Activated CD4-positive, alpha-beta T cell treated with anti-CD3 and anti-CD28 coated beads, Interleukin-2, amount 50 U/mL, for 4 hours (primary cell): ENCODE measurements around the gene NUDT4.
"Not testable (repeated sequence)": the region's sequence is repeated elsewhere in the genome, so short reads cannot be mapped to it uniquely, and the experiment has no call there.

ENCODE experiments used
- DNase-seq, 2 experiments: peaks; one replicate each; pipeline ENCODE4 v3.0.0-alpha.2; 2020

Gene NUDT4

DNA sequence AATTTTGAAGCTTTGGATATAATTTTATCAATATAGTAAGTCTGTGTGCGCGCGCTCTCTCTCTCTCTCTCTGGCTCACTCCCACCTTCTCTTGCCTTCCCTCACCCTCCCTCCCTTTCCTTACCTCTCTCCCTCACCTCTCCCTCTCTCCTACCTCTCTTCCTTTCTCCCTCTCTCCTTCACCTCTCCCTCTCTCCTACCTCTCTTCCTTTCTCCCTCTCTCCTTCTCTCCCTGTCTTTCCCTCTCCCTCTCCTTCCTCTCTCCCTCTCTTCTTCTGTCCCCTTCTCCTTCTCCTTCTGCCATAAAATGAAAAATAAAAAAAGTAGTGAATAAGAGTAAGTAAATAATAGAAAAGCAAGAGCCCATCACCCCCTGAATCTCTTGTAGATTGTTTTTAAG, 9.0 kb upstream of the NUDT4 start:
- DNase-seq, result no peak

DNA sequence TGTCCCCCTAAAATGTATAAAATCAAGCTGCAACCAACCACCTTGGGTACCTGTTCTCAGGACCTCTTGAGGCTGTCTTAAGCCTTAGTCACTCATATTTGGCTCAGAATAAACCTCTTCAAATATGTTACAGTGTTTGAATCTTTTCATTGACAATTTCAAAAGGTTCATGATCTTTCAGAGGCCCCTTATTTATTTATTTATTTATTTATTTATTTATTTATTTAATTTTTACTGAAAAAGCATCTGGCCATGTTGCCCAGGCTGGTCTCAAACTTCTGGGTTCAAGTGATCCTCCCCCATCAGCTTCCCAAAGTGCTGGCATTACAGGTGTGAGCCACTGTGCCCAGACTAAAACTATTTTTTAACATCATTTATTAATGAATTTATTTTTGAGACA, 8.2 kb upstream of the NUDT4 start:
- no peak for DNase-seq

DNA sequence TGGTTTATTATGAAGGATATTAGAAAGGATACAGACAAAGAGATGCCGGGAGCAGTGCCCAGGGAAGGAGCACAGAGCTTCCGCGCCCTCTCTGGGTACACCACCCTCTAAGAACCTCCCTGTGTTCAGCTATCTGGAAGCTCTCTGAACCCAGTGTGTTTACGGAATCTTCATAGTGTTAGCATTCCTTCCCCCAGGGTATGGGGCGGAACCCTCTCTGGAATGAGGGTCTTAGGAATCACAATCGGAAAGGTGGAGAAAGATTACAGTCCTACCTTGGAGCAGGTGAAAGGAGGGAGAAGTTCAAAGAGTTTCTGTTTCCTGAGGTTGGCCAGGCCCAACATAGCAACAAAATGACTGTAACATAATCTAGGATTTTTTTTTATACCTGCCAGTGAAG, 6.8 kb upstream of the NUDT4 start:
- DNase-seq, result no peak

DNA sequence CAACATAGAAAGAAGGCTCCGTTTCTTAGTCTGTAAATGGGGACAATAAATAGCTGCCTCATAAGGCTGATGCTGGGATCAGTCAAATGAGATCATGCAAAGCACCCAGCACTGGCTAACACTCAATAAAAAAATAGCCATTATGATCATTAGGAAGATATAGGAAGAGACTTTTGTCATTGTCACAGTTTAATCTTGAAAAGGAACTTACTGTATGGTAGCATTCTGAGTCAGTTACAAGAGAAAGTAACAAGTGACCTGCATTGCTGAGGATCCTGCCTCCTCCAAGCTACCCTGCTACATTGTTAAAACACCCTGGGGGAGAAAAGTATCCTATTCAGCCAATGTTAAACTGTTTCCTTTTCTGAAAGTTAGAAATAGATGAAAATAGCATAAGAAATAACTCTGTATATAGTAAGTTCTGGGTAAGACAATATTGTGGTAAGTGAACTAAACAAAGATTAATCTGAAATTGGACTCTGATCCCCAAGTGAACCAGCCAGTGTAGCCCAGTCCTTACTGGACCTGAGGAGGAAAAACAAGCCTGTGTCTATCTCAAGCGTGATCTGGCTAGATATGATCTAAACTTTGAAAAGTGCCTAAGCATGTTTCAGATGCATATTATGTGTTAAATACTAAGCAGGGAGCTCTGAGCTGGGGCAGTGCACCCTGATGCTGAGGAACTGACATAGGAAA, 3.6 kb upstream of the NUDT4 start:
- no peak for DNase-seq

DNA sequence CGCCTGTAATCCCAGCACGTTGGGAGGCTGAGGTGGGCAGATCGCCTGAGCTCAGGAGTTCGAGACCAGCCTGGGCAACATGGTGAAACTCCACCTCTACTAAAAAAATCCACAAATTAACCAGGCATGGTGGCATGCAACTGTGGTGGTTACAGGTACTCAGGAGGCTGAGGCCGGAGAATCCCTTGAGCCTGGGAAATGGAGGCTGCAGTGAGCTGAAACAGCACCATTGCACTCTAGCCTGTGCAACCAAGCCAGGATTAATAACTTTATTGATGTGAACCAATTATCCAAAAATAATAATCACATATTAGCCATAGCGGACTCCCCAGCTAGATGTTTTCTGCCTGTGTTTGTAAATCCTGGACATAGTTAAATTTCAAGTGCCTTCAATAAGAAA, 1.8 kb upstream of the NUDT4 start:
- no peak for DNase-seq

DNA sequence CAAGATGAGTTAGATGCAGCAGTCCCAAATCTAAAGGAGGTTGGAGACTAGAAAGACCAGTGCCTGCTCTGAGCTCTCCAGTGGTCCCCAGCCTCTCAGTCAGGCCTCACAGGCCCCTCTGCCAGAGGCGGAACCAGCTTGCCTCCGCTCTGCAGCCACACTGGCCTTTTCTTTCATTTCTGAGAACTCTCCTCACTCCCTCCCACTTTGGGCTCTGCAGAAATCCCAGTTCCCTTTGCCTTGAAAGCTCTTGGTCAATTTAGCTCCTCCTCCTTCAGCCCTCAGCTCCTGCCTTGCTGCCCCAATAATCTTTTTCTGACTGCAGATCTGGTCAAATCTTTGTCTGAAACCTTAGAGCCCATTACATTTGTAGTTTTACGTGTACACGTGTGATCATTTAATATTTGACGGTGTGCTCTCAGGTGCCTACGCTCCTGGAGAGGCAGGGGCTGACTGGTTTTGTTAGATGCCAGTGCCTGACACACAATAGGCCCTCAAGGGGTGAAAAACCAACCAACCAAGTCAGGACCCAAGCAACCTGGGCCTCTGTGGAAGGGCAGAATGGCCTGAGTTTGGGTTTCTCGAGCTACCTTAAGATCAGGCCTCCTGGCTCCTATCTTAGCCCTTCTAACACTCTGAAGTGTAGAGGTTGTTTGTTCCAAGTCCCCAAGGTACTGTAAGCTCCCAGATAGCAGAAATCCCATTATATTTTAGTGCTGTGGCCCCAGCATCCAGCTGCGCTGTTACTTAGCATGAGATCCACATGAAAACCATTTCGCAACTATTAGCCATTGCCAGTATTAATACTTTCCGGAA, 1.1 kb upstream of the NUDT4 start:
- DNase-seq, result no peak

DNA sequence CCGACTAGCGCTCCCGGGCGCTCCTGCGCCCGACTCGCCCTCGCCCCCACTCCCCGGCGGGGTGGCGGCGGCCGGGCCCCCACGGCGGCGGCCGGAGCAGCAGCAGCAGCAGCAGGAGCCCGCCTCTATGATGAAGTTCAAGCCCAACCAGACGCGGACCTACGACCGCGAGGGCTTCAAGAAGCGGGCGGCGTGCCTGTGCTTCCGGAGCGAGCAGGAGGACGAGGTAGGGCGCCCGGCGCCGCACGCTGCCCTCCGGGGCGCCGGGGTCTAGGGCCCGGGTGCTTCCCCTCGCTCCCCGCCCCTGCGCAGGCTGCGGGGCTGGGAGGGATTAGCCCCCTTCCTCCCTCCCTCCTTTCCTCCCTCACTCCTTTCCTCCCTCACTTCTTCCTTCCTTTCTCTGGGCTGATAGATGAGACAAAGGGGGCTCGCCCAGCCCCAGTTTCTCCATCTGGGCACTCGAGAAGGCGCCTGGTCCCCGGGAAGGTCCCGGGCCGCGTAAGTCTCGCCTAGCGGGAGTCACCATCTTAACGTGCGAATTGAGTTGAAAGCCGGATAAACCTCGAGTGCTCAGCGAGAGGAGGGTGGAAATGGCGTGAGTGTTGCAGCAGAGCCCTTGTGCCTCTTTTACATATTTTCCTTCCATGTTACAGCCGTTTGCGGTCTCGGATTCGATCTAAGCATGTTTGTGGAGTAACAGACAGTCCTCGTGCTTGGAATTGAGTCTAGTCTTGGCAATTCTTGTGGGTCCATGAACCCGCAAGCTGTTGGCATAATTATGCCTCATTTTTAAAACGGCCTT, 672 bp downstream of the NUDT4 start:
- peak; percentile 47 to 50 for DNase-seq

DNA sequence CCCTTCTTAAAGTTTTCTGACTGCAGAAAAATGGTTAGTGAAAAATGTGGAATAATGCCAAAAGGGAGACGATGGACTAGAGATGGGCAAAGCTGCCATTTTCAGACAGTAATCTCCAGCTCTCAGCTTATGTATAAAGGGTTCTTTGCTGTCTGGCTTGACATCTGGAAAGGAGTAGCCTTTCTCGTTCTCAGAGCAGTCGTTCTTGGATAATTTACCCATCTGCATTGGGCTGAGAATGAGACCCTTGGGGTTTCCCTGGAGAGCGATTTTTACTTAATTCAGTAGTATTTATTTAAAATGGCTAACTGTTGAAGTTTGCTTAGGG, 1.2 kb downstream of the NUDT4 start:
- no peak for DNase-seq

DNA sequence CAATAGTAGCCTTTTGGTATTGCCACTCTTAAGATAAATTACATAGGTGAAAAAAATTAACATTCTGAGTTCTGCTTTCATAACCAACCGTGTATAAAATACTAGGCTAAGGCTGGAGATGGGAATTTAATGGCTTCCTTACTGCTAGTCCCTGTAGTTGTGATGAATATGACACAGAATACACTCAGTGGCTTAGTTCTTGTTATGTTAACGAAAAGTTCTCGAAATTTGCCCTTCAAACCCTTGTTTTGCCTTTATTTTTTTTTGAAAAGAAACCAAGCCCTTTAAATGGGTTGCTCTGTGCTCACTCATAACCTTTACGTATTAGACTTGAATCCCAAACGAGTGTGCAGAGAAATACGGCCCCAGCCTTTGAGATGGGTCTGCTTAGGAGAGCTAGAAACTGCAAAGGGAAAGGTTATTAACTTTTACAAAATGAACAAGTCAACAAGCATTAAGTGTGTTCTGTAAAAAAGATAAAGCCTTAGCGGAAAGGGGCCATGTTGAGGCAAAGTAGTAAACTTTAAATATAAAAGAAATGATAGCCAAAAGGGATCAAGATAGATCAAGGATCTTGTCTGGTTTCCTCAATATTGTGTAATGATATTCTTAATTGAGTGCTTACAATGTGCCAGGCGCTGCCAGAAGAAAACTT, 1.7 kb downstream of the NUDT4 start:
- no peak for DNase-seq

DNA sequence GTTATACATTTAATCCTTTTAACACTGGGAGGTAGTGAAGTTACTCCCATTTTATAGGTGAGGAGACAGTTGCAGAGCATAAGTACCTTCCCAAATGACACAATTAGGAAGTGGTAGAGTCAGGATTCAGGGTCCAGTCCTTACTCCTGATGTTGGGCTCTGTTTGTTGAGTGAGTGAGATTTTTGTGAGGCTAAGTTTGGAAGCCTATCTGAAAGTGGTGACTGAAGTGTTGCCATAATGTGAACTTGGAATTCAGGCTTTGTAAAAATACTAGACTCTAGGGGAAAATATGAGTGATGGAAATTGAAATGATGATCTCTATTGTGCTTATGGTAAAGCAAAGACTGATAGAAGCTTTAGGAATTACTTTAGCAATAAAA, 2.2 kb downstream of the NUDT4 start:
- no peak for DNase-seq

DNA sequence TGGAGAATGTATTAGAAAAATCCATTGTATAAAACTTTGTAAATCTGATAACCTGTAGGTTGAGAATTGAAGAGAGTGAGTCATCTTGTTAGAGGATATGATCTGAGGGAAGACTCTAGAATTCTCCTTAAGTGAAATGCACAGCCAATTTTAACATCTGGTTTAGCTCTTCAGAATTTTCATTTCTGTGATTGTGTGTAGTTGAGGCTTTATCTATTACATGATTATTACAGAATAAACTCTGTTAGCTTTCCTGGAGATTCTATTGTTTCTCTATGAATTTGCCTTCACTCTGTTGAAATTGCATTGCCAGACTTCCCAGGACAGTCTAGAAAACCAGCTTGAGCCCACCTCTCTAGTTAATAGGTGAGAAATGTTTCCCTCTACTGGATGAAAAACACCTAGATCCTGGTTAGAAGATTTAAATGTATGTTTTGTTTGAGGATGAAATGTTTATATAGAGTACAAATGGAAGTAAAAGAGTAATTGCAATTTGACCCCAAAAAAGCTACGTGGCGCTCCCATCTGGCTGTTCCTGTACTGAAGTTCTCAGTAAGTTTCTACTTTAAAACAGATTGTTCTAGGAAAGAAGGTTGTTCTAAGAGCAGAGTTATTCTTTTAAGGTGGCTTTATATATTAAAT, 2.9 kb downstream of the NUDT4 start:
- no peak for DNase-seq

DNA sequence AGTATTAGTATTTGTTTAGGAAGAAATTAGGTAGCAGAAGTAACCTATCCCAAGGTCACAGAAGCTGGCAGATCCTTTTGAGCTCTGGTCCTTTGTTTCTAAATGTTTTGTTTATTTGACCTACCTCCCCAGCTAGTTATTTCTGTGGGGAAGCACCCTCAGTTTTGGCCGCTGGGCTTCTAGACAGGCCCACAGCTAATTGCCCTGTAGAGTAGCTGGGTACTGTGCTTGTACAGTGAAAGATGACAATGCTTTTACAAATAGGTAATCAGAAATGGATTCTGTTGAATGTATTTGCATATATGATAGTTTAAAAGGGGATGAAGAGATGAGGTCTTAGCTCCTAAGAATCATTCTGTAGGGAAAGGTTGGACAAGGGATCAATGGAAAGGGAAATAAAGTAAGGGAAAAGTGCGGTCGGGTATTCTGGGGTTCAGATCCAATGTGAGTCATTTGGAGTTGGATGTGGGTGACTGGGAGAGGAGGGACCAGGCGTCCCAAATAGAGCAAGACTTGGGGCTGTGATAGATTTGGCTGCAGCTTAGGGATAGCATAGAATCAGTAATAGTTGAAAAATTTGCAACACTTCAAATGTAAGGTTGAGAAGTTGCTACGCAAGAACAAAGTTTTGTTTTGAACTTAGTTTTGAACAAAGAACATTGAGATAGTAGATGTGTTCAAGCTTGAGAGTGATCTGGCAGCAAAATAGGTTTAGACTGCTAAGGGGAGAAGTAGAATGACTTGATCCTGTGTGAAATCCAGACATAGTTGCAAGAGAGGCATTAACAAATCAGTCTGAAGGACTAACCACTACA, 3.6 kb downstream of the NUDT4 start:
- no peak for DNase-seq

DNA sequence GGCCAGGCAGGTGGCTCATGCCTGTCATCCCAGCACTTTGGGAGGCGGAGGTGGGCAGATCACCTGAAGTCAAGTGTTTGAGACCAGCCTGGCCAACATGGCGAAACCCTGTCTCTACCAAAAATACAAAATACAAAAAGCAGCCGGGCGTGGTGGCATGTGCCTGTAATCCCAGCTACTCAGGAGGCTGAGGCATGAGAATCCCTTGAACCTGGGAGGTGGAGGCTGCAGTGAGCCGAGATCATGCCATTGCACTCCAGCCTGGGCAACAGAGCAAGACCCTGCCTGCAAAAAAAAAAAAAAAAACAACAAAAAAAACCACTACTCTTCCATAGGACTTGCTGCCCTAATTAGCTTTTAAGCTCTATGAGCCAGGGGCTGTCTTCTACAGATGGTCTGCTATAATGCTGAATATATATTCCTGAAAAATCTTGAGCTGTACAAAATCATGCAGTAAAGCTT, 4.3 kb downstream of the NUDT4 start:
- DNase-seq, result not testable (repeated sequence)

DNA sequence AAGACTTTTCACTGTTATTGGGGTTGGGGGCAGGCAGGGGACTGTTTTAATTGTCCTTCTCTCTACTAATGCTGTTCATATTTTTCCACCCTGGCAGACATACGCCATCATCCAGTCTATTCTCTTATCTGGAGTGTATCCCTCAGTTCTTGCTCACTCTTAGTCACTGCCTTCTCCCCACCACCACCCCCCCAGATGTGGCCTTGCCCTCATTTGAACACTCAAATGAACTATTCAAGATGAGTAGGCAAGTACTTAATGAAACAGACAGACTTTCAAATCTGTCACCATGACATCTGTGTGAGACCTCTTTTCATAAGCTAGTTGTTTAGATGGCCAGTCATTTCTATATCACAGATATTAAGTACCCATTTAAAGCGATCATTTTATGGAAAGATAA, 10.1 kb downstream of the NUDT4 start:
- peak; percentile 19 to 37 for DNase-seq

DNA sequence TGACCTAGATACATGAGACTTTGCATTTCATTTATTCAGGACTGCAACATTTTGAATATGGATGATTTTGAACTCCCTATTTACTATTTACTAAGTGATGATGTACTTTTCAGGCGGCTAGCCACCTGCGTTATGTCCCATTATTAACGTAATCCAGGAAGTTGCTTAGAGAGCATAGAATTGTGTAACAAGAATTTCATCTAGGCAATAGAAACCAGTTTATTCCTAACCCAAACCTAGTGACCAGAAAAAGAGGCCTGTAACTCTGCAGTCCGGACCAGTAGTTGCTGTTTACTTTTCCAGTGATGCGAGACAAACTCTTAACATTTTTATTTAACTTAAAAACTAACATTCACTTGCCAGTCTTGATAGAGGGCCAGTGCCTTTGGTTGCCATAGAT, 12.3 kb downstream of the NUDT4 start:
- no peak for DNase-seq

DNA sequence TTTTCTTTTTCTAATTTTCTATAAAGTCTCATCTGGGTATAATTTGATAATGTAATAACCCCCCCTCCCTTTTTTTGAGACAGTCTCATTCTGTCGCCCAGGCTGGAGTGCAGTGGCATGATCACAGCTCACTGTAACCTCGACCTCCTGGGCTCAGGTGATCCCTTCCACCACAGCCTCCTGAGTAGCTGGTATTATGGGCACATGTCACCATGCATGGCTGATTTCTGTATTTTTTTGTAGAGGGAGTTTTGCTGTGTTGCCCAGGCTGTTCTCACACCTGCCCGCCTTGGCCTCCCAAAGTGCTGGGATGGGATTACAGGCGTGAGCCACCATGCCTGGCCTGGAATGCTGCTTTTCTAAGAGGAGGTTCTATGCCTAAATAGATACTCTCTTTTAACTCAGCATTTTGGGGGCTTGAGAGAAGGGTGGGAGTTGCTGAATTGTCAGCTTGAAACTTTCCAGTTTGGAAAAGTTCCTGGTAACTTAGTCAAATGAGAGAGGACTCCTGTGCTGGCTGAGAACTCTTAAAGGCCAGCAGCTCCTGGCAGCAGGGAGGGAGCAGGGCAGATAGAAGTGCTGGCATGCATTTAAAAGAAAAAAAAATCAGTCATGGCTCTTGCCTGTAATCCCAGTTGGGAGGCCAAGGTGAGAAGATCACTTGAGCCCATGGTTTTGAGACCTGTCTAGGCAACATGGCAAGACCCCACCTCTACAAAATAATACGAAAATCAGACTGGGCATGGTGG, 13.0 kb downstream of the NUDT4 start:
- no peak for DNase-seq

DNA sequence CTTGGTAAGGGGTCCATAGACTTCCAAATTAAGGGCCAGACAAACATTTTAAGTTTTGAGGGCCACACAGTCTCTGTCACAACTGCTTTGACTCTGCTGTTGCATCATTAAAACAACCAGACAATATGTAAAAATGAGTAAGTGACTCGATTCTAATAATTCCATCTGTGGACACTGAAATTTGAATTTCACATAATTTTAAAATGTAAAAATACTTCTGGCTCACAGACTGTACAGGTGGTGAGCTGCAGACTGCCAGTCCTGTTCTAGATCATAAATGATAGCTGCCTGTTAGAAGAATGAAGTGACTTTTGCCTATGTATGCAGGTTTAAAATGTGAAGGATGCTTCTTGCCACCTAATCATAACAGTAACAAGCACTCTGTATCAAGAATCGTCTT, 15.7 kb downstream of the NUDT4 start:
- DNase-seq, result no peak

DNA sequence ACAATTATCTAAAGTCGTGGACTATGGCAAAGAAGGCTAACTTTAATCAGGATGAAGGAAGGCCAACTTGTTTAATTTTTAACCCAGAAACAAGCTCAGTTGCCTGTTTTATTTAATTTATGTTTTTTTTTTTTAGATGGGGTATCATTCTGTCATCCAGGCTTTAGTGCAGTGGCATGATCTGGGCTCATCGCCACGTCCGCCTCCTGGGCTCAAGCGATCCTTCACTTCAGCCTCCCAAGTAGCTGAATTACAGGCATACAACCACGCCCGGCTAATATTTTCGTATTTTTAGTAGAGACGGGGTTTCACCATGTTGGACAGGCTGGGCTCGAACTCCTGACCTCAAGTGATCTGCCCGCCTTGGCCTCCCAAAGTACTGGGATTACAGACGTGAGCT, 19.7 kb downstream of the NUDT4 start:
- no peak for DNase-seq

DNA sequence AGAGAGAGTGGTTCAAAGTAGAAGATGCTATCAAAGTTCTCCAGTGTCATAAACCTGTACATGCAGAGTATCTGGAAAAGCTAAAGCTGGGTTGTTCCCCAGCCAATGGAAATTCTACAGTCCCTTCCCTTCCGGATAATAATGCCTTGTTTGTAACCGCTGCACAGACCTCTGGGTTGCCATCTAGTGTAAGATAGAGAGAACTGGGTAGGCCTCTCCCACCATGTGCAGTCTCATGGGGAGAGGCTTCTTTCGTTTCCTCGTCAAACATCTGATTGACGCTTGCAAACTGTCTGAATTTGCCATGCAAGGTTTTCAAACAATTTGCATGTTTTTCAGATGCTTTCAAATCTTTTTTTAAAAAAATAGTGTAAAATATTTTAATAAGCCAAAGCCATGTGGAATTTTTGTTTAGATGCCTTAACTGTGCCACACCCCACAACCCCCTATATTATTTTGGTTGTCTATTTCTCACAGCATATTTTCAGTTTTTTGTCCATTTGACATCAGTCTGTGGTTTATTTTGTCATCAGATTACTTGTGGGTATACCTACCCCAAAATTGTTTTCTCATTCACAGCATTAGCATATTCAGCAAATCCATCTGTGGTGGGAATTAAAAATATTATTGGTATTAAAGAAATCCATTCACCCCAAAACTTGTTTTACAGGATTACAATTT, 21.6 kb downstream of the NUDT4 start:
- not testable (repeated sequence) for DNase-seq
